ENCODE measurements around the gene RNF43.

The RNF43 gene

GRCh38 chr17:58382872-58383242 is 34.5 kb downstream of the RNF43 start:
- Histone ChIP-seq H3K9me2 (ENCODE audit: low read depth, low read length) (no peaks in the 10 kb centered on the region), H3K9me3 (ENCODE audit: low read length) (no peaks in the 10 kb centered on the region), H3K27ac (ENCODE audit: low read depth, low read length, poor library complexity, severe bottlenecking) (no peak overlapping the region), H3K36me3 (ENCODE audit: insufficient read depth, low read length) (no peaks in the 10 kb centered on the region; the same call in 1 of the 2 replicates), H3K9ac (ENCODE audit: low read length) (no peak overlapping the region), H3K4me3 (ENCODE audit: low read depth, low read length, poor library complexity, severe bottlenecking) (no peak overlapping the region), H3K4me2 (ENCODE audit: low read length) (no peak overlapping the region), H3K4me1 (ENCODE audit: insufficient read depth, low read length, severe bottlenecking) (no peaks in the 10 kb centered on the region), H2AFZ (ENCODE audit: low read length) (no peak overlapping the region), H3K79me2 (ENCODE audit: insufficient read depth, low read length) (no peaks in the 10 kb centered on the region), H4K20me1 (ENCODE audit: insufficient read depth, low read length) (no peaks in the 10 kb centered on the region), H3F3A (ENCODE audit: insufficient read depth, low read length) (no peaks in the 10 kb centered on the region), H3K27me3 (ENCODE audit: insufficient read depth, low read length) (peaks cover 2% of the 10 kb centered on the region; the same call in 1 of the 2 replicates)
- TF ChIP-seq, protein P1, sequence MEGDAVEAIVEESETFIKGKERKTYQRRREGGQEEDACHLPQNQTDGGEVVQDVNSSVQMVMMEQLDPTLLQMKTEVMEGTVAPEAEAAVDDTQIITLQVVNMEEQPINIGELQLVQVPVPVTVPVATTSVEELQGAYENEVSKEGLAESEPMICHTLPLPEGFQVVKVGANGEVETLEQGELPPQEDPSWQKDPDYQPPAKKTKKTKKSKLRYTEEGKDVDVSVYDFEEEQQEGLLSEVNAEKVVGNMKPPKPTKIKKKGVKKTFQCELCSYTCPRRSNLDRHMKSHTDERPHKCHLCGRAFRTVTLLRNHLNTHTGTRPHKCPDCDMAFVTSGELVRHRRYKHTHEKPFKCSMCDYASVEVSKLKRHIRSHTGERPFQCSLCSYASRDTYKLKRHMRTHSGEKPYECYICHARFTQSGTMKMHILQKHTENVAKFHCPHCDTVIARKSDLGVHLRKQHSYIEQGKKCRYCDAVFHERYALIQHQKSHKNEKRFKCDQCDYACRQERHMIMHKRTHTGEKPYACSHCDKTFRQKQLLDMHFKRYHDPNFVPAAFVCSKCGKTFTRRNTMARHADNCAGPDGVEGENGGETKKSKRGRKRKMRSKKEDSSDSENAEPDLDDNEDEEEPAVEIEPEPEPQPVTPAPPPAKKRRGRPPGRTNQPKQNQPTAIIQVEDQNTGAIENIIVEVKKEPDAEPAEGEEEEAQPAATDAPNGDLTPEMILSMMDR (IDR thresholded peaks at IDR 0.05; ENCODE audit: low read length) = no peak
- no peak for TF ChIP-seq EZH2 (IDR thresholded peaks at IDR 0.05; ENCODE audit: borderline replicate concordance, low read length)

GRCh38 chr17:58382108-58382871 is 35.0 kb downstream of the RNF43 start:
- no peak overlapping the region for H3K4me3 ChIP-seq (ENCODE audit: low read depth, low read length, poor library complexity, severe bottlenecking)
- TF ChIP-seq, protein P1 (IDR thresholded peaks at IDR 0.05; ENCODE audit: low read length) = no peak
- no peak for TF ChIP-seq EZH2 (IDR thresholded peaks at IDR 0.05; ENCODE audit: borderline replicate concordance, low read length)
- no peaks in the 10 kb centered on the region for H3K4me1 ChIP-seq (ENCODE audit: insufficient read depth, low read length, severe bottlenecking)
- 0 out of 2 replicates have a peak overlapping the region, but pooled peaks have one; percentile 4 for H3K4me2 ChIP-seq (ENCODE audit: low read length)
- no peaks in the 10 kb centered on the region for H3K9me2 ChIP-seq (ENCODE audit: low read depth, low read length)
- H2AFZ ChIP-seq (ENCODE audit: low read length) = no peak overlapping the region
- no peak overlapping the region for H3K9ac ChIP-seq (ENCODE audit: low read length)
- H4K20me1 ChIP-seq (ENCODE audit: insufficient read depth, low read length) = no peaks in the 10 kb centered on the region
- no peaks in the 10 kb centered on the region for H3K79me2 ChIP-seq (ENCODE audit: insufficient read depth, low read length)
- no peaks in the 10 kb centered on the region for H3F3A ChIP-seq (ENCODE audit: insufficient read depth, low read length)
- no peaks in the 10 kb centered on the region; the same call in 1 of the 2 replicates for H3K36me3 ChIP-seq (ENCODE audit: insufficient read depth, low read length)
- peaks cover 2% of the 10 kb centered on the region; the same call in 1 of the 2 replicates for H3K27me3 ChIP-seq (ENCODE audit: insufficient read depth, low read length)
- no peak overlapping the region for H3K27ac ChIP-seq (ENCODE audit: low read depth, low read length, poor library complexity, severe bottlenecking)
- no peaks in the 10 kb centered on the region for H3K9me3 ChIP-seq (ENCODE audit: low read length)

DNA sequence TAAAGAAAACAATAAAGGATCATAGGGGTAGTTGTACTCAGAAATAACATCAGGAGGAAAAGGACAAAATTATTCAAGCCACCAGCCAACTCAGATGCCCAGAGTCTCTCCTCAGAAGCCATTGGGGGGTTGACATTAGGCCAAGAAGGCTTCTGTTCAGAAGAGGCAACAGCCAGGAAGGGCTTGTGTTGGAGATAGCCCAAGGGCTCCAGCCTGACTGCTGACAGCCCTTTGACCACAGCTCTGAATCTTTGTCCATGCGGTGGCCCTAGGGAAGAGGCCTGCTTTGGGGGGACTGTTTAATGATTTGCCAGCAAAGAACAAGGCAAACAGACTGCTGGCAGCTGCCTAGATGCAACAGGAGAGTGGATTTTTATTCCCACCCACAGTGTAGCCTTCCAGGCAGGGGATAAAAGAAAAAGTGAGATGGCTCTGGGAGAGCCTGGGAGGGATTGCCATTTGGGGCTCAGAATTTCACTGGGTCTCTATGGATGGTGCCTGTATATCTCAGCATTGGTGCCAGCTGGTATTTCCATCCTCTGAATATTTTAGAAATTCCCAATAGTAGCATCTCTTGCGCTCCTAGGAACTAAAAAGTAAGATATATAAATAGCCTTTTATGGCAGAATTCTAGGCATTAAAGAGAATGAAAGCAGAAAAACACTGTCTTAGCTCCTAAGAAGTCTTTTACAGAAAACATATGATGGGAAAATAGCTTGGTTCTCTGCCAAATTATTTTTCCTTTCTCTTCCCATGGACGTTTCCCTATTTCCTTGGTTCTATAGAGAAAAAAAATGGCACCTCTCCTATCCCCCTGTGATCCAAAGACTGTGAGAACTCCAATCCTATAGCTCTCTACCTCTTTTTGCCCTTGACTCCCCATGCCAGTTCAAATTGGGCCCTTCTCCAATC is 36.0 kb downstream of the RNF43 start:
- Histone ChIP-seq H3K4me2 (ENCODE audit: low read length) (no peak overlapping the region), H3K9ac (ENCODE audit: low read length) (no peak overlapping the region), H3K4me3 (ENCODE audit: low read depth, low read length, poor library complexity, severe bottlenecking) (no peak overlapping the region), H4K20me1 (ENCODE audit: insufficient read depth, low read length) (no peaks in the 10 kb centered on the region), H3K27ac (ENCODE audit: low read depth, low read length, poor library complexity, severe bottlenecking) (no peak overlapping the region), H3F3A (ENCODE audit: insufficient read depth, low read length) (no peaks in the 10 kb centered on the region), H3K4me1 (ENCODE audit: insufficient read depth, low read length, severe bottlenecking) (no peaks in the 10 kb centered on the region), H3K9me3 (ENCODE audit: low read length) (no peaks in the 10 kb centered on the region), H3K36me3 (ENCODE audit: insufficient read depth, low read length) (no peaks in the 10 kb centered on the region; the same call in 1 of the 2 replicates), H2AFZ (ENCODE audit: low read length) (no peak overlapping the region), H3K9me2 (ENCODE audit: low read depth, low read length) (no peaks in the 10 kb centered on the region), H3K79me2 (ENCODE audit: insufficient read depth, low read length) (no peaks in the 10 kb centered on the region), H3K27me3 (ENCODE audit: insufficient read depth, low read length) (peaks cover 2% of the 10 kb centered on the region; the same call in 1 of the 2 replicates)
- TF ChIP-seq EZH2 (IDR thresholded peaks at IDR 0.05; ENCODE audit: borderline replicate concordance, low read length) = no peak
- TF ChIP-seq, protein P1 (IDR thresholded peaks at IDR 0.05; ENCODE audit: low read length) = no peak
